HepG2 (cell line): ENCODE measurements around the gene SLC25A27.

Experiments used
- BRF2 ChIP-seq: sonication (generic); formaldehyde crosslinking; IDR thresholded peaks from 2 replicates; pipeline ENCODE4 v1.8.1; 2022; ENCODE audit warnings: mild to moderate bottlenecking, missing genetic modification reagents
- EZH2 ChIP-seq: conservative IDR thresholded peaks from 2 replicates; pipeline ENCODE4 v1.6.1; 2012; ENCODE audit warnings: mild to moderate bottlenecking, low read depth, low read length, moderate library complexity
- JUND ChIP-seq: sonication (generic); formaldehyde crosslinking; IDR thresholded peaks from 2 replicates; pipeline ENCODE4 v1.8.0; 2022; ENCODE audit warnings: mild to moderate bottlenecking, missing genetic modification reagents
- MIXL1 ChIP-seq: IDR thresholded peaks from 2 replicates; pipeline ENCODE4 v1.6.1; 2016
- NCOA5 ChIP-seq: sonication (generic); formaldehyde crosslinking; IDR thresholded peaks from 2 replicates; pipeline ENCODE4 v1.4.0; 2020; ENCODE audit warnings: missing genetic modification reagents
- NCOR1 ChIP-seq: fragments of 200-600 bp; sonication (generic); IDR thresholded peaks from 2 replicates; pipeline ENCODE4 v1.7.0; 2017; ENCODE audit warnings: antibody characterized with exemption, low read length, borderline replicate concordance
- PCBP1 ChIP-seq: fragments of 200-400 bp; formaldehyde crosslinking; IDR thresholded peaks from 2 replicates; pipeline ENCODE4 v1.6.1; 2017; ENCODE audit warnings: mild to moderate bottlenecking, low read depth, low read length, borderline replicate concordance
- RARA ChIP-seq: IDR thresholded peaks from 2 replicates; pipeline ENCODE4 v1.6.1; 2016; ENCODE audit warnings: missing genetic modification reagents, missing compliant biosample characterization
- SALL2 ChIP-seq: sonication (generic); formaldehyde crosslinking; IDR thresholded peaks from 2 replicates; pipeline ENCODE4 v1.8.1; 2023; ENCODE audit warnings: mild to moderate bottlenecking, missing genetic modification reagents, inconsistent platforms
- TCF7 ChIP-seq: sonication (generic); IDR thresholded peaks from 2 replicates; pipeline ENCODE4 v1.6.1; 2016; ENCODE audit warnings: antibody characterized with exemption, low read depth
- ZFP1 ChIP-seq: IDR thresholded peaks from 2 replicates; pipeline ENCODE4 v1.6.1; 2016
- ZFP82 ChIP-seq: sonication (generic); formaldehyde crosslinking; IDR thresholded peaks from 2 replicates; pipeline ENCODE4 v1.5.1; 2020; ENCODE audit warnings: mild to moderate bottlenecking, missing genetic modification reagents, borderline replicate concordance
- ZNF274 ChIP-seq: sonication (generic); formaldehyde crosslinking; IDR thresholded peaks from 2 replicates; pipeline ENCODE4 v1.5.1; 2020; ENCODE audit warnings: mild to moderate bottlenecking, missing genetic modification reagents
- ZNF792 ChIP-seq: IDR thresholded peaks from 2 replicates; pipeline ENCODE4 v1.6.1; 2016

GRCh38 chr6:46629691-46630090 lies 23.1 kb upstream of the SLC25A27 start:
- TF ChIP-seq TCF7 (no peak), EZH2 (no peak), JUND (CRISPR knock-in tag) (no peak), PCBP1 (no peak), ZNF792 (no peak), ZFP1 (CRISPR knock-in tag) (no peak), NCOR1 (no peak), BRF2 (CRISPR knock-in tag) (no peak), SALL2 (CRISPR knock-in tag) (no peak), RARA (CRISPR knock-in tag) (no peak), NCOA5 (CRISPR knock-in tag) (no peak), ZFP82 (CRISPR knock-in tag) (no peak), MIXL1 (CRISPR knock-in tag) (no peak), ZNF274 (CRISPR knock-in tag) (no peak)
